ENCODE measurements around the gene FFAR2.
"Not testable (repeated sequence)": the region's sequence is repeated elsewhere in the genome, so short reads cannot be mapped to it uniquely, and the experiment has no call there.

FFAR2 gene

DNA sequence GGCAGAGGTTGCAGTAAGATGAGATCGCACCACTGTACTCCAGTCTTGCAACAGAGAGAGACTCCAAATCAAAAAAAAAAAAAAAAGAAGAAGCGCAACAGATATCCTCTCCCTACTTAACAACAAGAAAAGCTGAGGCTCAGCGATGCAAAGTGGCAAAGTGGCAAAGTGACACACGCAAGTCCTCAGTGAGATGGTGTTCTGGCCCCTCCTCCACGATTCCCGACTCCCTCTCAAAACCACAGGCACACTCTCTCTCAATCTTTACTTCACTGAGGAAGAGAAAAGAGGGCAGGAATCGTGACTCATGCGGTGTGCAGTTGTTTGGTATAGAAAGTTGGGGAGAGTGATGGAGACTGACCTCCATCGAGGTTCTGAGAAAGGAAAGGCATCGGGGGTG lies 12.6 kb downstream of the FFAR2 start:
- TF ChIP-seq, protein P1, sequence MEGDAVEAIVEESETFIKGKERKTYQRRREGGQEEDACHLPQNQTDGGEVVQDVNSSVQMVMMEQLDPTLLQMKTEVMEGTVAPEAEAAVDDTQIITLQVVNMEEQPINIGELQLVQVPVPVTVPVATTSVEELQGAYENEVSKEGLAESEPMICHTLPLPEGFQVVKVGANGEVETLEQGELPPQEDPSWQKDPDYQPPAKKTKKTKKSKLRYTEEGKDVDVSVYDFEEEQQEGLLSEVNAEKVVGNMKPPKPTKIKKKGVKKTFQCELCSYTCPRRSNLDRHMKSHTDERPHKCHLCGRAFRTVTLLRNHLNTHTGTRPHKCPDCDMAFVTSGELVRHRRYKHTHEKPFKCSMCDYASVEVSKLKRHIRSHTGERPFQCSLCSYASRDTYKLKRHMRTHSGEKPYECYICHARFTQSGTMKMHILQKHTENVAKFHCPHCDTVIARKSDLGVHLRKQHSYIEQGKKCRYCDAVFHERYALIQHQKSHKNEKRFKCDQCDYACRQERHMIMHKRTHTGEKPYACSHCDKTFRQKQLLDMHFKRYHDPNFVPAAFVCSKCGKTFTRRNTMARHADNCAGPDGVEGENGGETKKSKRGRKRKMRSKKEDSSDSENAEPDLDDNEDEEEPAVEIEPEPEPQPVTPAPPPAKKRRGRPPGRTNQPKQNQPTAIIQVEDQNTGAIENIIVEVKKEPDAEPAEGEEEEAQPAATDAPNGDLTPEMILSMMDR (IDR thresholded peaks at IDR 0.05; ENCODE audit: low read length, missing control alignments), result no peak
- no peak for DNase-seq (ENCODE audit: low read depth)
- no peak overlapping the region for H3K4me3 ChIP-seq (replicated peaks; ENCODE audit: low read depth, low read length)

DNA sequence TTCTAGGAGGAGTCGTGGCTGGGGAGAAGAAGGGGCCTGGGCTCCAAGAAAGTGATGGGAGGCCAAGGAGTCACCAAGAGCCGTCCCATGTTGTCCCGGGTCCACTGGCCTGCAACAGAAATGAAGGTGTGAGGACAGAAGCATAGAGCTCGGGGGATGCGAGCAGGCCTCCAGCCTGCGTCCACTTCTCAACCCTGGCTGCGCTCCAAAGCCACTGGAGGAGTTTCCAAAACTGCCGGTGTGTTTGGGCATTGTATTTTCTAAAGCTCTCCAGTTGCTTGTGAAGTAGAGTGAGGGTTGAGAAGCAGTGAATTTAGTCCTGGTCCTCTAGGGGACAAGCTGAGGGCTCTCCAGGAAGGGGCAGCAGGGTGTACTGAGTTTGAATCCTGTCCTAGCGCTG lies 13.0 kb downstream of the FFAR2 start:
- DNase-seq (ENCODE audit: low read depth), result no peak
- TF ChIP-seq, protein P1 (IDR thresholded peaks at IDR 0.05; ENCODE audit: low read length, missing control alignments), result no peak
- H3K4me3 ChIP-seq (replicated peaks; ENCODE audit: low read depth, low read length), result no peak overlapping the region

DNA sequence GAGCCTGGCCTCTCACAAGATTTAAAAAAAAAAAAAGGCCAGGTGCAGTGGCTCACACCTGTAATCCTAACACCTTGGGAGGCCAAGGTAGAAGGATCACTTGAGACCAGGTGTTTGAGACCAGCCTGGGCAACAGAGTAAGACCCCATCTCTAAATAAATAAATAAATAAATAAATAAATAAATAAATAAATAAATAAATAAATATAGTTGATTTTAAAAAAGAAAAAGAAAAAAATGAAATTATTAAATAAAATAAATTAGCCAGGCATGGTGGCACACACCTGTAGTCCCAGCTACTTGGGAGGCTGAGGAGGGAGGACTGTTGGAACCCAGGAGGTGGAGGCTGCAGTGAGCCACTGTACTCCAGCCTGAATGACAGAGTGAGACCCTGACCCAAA lies 13.7 kb downstream of the FFAR2 start:
- DNase-seq (ENCODE audit: low read depth); H3K4me3 ChIP-seq (replicated peaks; ENCODE audit: low read depth, low read length): not testable (repeated sequence)

- TF ChIP-seq, protein P1 (IDR thresholded peaks at IDR 0.05; ENCODE audit: low read length, missing control alignments), result no peak
- H3K4me3 ChIP-seq (replicated peaks; ENCODE audit: low read depth, low read length), result no peak overlapping the region
Measured at GRCh38 chr19:35462476-35462953, 14.5 kb downstream of the FFAR2 start.

DNA sequence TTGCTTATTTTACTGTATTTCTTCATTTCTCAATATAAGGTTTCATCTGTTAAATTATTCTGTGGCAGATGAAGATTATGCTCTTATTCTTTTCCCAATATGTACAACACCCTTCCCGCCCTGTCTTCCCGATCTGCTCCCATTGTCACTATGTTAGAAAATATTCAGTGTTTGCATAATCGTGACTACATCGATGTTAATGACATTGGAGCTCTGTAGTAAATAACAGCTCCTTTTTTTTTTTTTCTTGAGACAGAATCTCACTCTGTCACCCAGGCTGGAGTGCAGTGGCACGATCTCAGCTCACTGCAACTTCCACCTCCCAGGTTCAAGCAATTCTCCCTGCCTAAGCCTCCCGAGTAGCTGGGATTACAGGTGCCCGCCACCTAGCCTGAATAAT lies 14.9 kb downstream of the FFAR2 start:
- DNase-seq (ENCODE audit: low read depth); H3K4me3 ChIP-seq (replicated peaks; ENCODE audit: low read depth, low read length): not testable (repeated sequence)

More at GRCh38 chr19:35462476-35462953, 14.5 kb downstream of the FFAR2 start:
- DNase-seq (ENCODE audit: low read depth), result no peak

GRCh38 chr19:35466259-35466658 lies 18.2 kb downstream of the FFAR2 start:
- TF ChIP-seq, protein P1 (IDR thresholded peaks at IDR 0.05; ENCODE audit: low read length, missing control alignments), result no peak
- no peak for DNase-seq (ENCODE audit: low read depth)
- H3K4me3 ChIP-seq (replicated peaks; ENCODE audit: low read depth, low read length), result no peak overlapping the region

GRCh38 chr19:35468637-35469036 lies 20.6 kb downstream of the FFAR2 start:
- TF ChIP-seq, protein P1 (IDR thresholded peaks at IDR 0.05; ENCODE audit: low read length, missing control alignments), result peak; percentile 61
- DNase-seq (ENCODE audit: low read depth), result peak; percentile 46
- no peak overlapping the region for H3K4me3 ChIP-seq (replicated peaks; ENCODE audit: low read depth, low read length)

DNA sequence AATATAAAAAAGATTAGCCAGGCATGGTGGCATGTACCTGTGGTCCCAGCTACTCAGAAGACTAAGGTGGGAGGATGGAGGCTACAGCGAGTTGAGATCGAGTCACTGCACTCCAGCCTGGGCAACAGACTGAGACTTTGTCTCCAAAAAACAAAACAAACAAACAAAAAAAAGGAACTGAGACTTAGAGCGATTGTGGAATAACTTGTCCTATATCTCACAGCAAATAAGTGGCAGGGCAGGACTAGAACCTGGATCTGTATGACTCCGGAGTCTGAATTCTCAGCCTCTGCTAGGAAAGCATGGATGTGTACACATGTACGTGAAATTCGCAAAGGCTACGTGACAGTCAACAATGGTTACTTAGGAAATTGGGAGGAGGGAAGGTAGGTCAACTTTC lies 22.1 kb downstream of the FFAR2 start:
- no peak for DNase-seq (ENCODE audit: low read depth)
- no peak overlapping the region for H3K4me3 ChIP-seq (replicated peaks; ENCODE audit: low read depth, low read length)
- TF ChIP-seq, protein P1 (IDR thresholded peaks at IDR 0.05; ENCODE audit: low read length, missing control alignments), result no peak

GRCh38 chr19:35471075-35471474 lies 23.0 kb downstream of the FFAR2 start:
- DNase-seq (ENCODE audit: low read depth); H3K4me3 ChIP-seq (replicated peaks; ENCODE audit: low read depth, low read length): not testable (repeated sequence)

Data from fibroblast of pulmonary artery (primary cell).